SK-N-SH (cell line): Measurements from ENCODE around the gene HUS1.

Experiments used
- EP300 ChIP-seq, 2 experiments: IDR thresholded peaks; 2 replicates each; pipeline versions ENCODE4 v1.4.0 to v1.6.1; 2012; ENCODE audit warnings: borderline replicate concordance in 1 of 2, low read depth in 1 of 2, low read length in 1 of 2
- NRF1 ChIP-seq: IDR thresholded peaks from 2 replicates; pipeline ENCODE4 v1.6.1; 2012; ENCODE audit warnings: low read depth, mild to moderate bottlenecking, low read length
- POLR2AphosphoS5 ChIP-seq: IDR thresholded peaks from 2 replicates; pipeline ENCODE4 v1.6.1; 2012; ENCODE audit warnings: low read depth, low read length
- RCOR1 ChIP-seq: fragments of 150-350 bp; IDR thresholded peaks from 2 replicates; pipeline ENCODE4 v1.6.1; 2017; ENCODE audit warnings: antibody characterized with exemption, low read length
- RXRA ChIP-seq: IDR thresholded peaks from 2 replicates; pipeline ENCODE4 v1.4.0; 2012; ENCODE audit warnings: low read depth, mild to moderate bottlenecking, borderline replicate concordance
- SMC3 ChIP-seq: IDR thresholded peaks from 2 replicates; pipeline ENCODE4 v1.6.1; 2012; ENCODE audit warnings: low read depth, low read length, improper control_type of control experiment
- TF ChIP-seq, protein P1 (sequence below): fragments of 200-600 bp; sonication (generic); IDR thresholded peaks from 2 replicates; pipeline ENCODE4 v1.6.1; 2017; ENCODE audit warnings: antibody characterized with exemption, mild to moderate bottlenecking, moderate library complexity
- TF ChIP-seq, protein P2 (sequence below): fragments of 150-350 bp; IDR thresholded peaks from 2 replicates; pipeline ENCODE4 v1.6.1; 2016; ENCODE audit warnings: mild to moderate bottlenecking, low read depth, low read length
- TF ChIP-seq, protein P3 (sequence below): IDR thresholded peaks from 2 replicates; pipeline ENCODE4 v1.6.1; 2012; ENCODE audit warnings: mild to moderate bottlenecking, low read depth, low read length, moderate library complexity
- TF ChIP-seq, protein P4 (sequence below): IDR thresholded peaks from 2 replicates; pipeline ENCODE4 v1.4.0; 2012; ENCODE audit warnings: low read depth, borderline replicate concordance

DNA sequence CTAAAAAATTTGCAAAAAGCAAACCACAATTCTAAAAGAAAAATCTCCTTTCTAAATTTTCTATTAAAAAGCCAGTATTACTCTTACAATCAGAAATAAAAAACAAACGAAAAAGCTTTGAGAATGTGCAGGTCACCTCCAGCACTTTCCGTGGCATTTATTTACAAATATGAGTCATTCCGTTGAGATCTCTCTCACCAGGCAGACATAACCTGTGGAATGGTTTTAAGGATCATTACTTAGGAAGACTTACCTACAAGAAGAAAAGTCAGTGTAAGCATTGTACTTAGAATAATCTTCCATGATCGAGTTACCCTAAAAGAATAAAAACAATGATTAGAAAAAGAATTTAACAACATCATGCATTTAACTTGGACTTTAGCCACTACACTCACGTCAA, 46.2 kb upstream of the HUS1 start:
- TF ChIP-seq, protein P1, sequence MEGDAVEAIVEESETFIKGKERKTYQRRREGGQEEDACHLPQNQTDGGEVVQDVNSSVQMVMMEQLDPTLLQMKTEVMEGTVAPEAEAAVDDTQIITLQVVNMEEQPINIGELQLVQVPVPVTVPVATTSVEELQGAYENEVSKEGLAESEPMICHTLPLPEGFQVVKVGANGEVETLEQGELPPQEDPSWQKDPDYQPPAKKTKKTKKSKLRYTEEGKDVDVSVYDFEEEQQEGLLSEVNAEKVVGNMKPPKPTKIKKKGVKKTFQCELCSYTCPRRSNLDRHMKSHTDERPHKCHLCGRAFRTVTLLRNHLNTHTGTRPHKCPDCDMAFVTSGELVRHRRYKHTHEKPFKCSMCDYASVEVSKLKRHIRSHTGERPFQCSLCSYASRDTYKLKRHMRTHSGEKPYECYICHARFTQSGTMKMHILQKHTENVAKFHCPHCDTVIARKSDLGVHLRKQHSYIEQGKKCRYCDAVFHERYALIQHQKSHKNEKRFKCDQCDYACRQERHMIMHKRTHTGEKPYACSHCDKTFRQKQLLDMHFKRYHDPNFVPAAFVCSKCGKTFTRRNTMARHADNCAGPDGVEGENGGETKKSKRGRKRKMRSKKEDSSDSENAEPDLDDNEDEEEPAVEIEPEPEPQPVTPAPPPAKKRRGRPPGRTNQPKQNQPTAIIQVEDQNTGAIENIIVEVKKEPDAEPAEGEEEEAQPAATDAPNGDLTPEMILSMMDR = no peak
- no peak for TF ChIP-seq NRF1
- no peak for TF ChIP-seq SMC3
- TF ChIP-seq POLR2AphosphoS5 = no peak
- no peak for TF ChIP-seq RXRA
- TF ChIP-seq RCOR1 = no peak
- TF ChIP-seq, protein P2, sequence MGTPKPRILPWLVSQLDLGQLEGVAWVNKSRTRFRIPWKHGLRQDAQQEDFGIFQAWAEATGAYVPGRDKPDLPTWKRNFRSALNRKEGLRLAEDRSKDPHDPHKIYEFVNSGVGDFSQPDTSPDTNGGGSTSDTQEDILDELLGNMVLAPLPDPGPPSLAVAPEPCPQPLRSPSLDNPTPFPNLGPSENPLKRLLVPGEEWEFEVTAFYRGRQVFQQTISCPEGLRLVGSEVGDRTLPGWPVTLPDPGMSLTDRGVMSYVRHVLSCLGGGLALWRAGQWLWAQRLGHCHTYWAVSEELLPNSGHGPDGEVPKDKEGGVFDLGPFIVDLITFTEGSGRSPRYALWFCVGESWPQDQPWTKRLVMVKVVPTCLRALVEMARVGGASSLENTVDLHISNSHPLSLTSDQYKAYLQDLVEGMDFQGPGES = no peak
- no peak for TF ChIP-seq EP300 (IDR thresholded peaks at IDR 0.05; ENCODE audit: borderline replicate concordance in 1 of 2, low read depth in 1 of 2, low read length in 1 of 2)
- TF ChIP-seq, protein P3, sequence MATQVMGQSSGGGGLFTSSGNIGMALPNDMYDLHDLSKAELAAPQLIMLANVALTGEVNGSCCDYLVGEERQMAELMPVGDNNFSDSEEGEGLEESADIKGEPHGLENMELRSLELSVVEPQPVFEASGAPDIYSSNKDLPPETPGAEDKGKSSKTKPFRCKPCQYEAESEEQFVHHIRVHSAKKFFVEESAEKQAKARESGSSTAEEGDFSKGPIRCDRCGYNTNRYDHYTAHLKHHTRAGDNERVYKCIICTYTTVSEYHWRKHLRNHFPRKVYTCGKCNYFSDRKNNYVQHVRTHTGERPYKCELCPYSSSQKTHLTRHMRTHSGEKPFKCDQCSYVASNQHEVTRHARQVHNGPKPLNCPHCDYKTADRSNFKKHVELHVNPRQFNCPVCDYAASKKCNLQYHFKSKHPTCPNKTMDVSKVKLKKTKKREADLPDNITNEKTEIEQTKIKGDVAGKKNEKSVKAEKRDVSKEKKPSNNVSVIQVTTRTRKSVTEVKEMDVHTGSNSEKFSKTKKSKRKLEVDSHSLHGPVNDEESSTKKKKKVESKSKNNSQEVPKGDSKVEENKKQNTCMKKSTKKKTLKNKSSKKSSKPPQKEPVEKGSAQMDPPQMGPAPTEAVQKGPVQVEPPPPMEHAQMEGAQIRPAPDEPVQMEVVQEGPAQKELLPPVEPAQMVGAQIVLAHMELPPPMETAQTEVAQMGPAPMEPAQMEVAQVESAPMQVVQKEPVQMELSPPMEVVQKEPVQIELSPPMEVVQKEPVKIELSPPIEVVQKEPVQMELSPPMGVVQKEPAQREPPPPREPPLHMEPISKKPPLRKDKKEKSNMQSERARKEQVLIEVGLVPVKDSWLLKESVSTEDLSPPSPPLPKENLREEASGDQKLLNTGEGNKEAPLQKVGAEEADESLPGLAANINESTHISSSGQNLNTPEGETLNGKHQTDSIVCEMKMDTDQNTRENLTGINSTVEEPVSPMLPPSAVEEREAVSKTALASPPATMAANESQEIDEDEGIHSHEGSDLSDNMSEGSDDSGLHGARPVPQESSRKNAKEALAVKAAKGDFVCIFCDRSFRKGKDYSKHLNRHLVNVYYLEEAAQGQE = no peak
- TF ChIP-seq, protein P4, sequence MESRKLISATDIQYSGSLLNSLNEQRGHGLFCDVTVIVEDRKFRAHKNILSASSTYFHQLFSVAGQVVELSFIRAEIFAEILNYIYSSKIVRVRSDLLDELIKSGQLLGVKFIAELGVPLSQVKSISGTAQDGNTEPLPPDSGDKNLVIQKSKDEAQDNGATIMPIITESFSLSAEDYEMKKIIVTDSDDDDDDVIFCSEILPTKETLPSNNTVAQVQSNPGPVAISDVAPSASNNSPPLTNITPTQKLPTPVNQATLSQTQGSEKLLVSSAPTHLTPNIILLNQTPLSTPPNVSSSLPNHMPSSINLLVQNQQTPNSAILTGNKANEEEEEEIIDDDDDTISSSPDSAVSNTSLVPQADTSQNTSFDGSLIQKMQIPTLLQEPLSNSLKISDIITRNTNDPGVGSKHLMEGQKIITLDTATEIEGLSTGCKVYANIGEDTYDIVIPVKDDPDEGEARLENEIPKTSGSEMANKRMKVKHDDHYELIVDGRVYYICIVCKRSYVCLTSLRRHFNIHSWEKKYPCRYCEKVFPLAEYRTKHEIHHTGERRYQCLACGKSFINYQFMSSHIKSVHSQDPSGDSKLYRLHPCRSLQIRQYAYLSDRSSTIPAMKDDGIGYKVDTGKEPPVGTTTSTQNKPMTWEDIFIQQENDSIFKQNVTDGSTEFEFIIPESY = no peak
